Fibroblast of lung (primary cell): ENCODE measurements around the gene MTG2. TPM values are rescaled to one million over a fixed set of nuclear protein-coding genes. Genes with fewer than 3 reads are reported as not detected.

Experiments used
- polyA plus RNA-seq, 2 donors: library from polyadenylated mRNA; depleted of rRNA in 1 of 2; stranded (reverse) in 1 of 2; unstranded in 1 of 2; fragments of >200 nt; gene quantifications; 2 replicates each; pipeline ENCODE4 v1.2.1, GENCODE V29; 2011 to 2012; ENCODE audit warnings: missing spikeins in 1 of 2
- total RNA-seq: library from RNA; depleted of rRNA; stranded (reverse); fragments of >200 nt; gene quantifications from 2 replicates; pipeline ENCODE4 v1.2.1, GENCODE V29; 2014

Gene MTG2
- total and polyA plus RNA-seq, 2 donors (not counting 1 experiment from before 2014, with no cell fraction given), result 16.5 to 17.5 TPM

Other genes starting within 250 kb of the MTG2 start
- gene TAF4, start 117.1 kb upstream of the MTG2 start, total RNA-seq, result 2.8 and 3.0 TPM in 2 replicates
- gene TAF4, start 117.1 kb upstream of the MTG2 start, polyA plus RNA-seq, result 2.6 and 4.2 TPM in 2 replicates
- 46.7 and 48.7 TPM in 2 replicates for gene LSM14B, start 60.6 kb upstream of the MTG2 start, total RNA-seq
- 20.2 and 24.7 TPM in 2 replicates for gene LSM14B, start 60.6 kb upstream of the MTG2 start, polyA plus RNA-seq
- gene PSMA7, start 39.6 kb upstream of the MTG2 start, total RNA-seq, result 234 and 274 TPM in 2 replicates
- gene PSMA7, start 39.6 kb upstream of the MTG2 start, polyA plus RNA-seq, result 342 and 397 TPM in 2 replicates
- gene SS18L1, start 39.3 kb upstream of the MTG2 start, total RNA-seq, result 5.6 and 7.4 TPM in 2 replicates
- gene SS18L1, start 39.3 kb upstream of the MTG2 start, polyA plus RNA-seq, result 3.8 and 4.7 TPM in 2 replicates
- gene HRH3, start 37.2 kb downstream of the MTG2 start, total RNA-seq, result not detected in 2 replicates
- not detected in 2 replicates for gene HRH3, start 37.2 kb downstream of the MTG2 start, polyA plus RNA-seq
- 23.6 and 27.9 TPM in 2 replicates for gene OSBPL2, start 55.5 kb downstream of the MTG2 start, total RNA-seq
- 11.4 and 13.3 TPM in 2 replicates for gene OSBPL2, start 55.5 kb downstream of the MTG2 start, polyA plus RNA-seq
- 61.1 and 71.3 TPM in 2 replicates for gene ADRM1, start 120.0 kb downstream of the MTG2 start, total RNA-seq
- gene ADRM1, start 120.0 kb downstream of the MTG2 start, polyA plus RNA-seq, result 41.2 and 67.1 TPM in 2 replicates
- 47.0 and 81.6 TPM in 2 replicates for gene LAMA5, start 184.3 kb downstream of the MTG2 start, total RNA-seq
- gene LAMA5, start 184.3 kb downstream of the MTG2 start, polyA plus RNA-seq, result 1.5 and 4.3 TPM in 2 replicates
- 718 and 867 TPM in 2 replicates for gene RPS21, start 204.1 kb downstream of the MTG2 start, total RNA-seq
- gene RPS21, start 204.1 kb downstream of the MTG2 start, polyA plus RNA-seq, result 2,081 and 2,825 TPM in 2 replicates
- gene CABLES2, start 224.3 kb downstream of the MTG2 start, total RNA-seq, result 0.51 and 0.66 TPM in 2 replicates
- gene CABLES2, start 224.3 kb downstream of the MTG2 start, polyA plus RNA-seq, result 2.9 and 4.4 TPM in 2 replicates
- not detected in 2 replicates for gene RBBP8NL, start 244.5 kb downstream of the MTG2 start, total RNA-seq
- gene RBBP8NL, start 244.5 kb downstream of the MTG2 start, polyA plus RNA-seq, result not detected in 2 replicates